ENCODE results near the gene MAMSTR.

MAMSTR gene

DNA sequence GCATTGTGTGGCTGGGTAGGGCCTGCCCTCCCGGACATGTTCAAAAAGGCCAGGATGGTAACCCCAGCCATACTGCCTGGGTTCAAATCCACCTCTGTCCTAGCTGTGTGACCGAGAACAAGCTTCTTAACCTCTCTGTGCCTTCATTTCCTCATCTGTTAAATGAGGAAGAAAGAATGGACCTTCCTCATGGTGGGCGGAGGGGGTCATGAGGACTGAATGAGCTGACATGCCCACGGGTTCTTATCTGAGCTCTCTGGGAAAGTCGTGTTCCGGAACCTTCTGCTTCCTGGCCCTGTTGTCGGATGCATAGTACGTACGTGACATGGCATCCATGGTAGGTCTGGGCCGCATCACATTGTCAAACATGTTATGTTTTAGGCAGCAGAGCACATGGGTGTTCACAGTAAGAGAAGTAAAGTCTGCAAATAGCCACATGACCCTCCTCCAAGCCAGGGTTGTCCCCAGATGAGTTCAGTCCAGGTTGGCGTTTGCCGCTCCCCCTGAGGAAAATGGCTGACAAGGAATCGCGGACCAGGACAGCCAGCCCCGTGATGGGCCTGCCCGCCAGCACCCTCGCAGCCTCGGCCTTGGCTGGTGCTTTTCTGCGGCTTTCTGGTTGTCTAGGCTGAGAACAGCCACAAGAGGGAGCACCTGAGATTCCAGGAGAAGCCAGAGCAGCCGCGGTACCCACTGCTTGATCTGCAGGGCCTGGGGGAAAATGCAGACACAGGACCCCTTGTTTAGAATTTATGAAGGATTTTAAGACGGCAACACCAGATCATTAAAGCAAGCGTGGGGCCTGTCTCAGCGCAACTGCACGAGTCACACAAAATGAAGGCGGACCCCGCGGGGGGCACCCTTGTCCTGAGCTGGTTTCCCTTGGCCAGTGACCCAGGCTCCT, 44.4 kb downstream of the MAMSTR start:
- Histone ChIP-seq H3K9me3 (ENCODE audit: control insufficient read depth, insufficient read depth, low read depth, low read length) (no peaks in the 10 kb centered on the region), H3K36me3 (ENCODE audit: control insufficient read depth in 2 of 2, insufficient read depth in 1 of 2, low read length in 2 of 2) (no peaks in the 10 kb centered on the region), H3K27ac (ENCODE audit: extremely low read depth, low read depth, low read length) (no peak overlapping the region), H3K4me3 (ENCODE audit: low read depth, low read length) (no peak overlapping the region), H3K4me1 (ENCODE audit: control insufficient read depth, insufficient read depth, low read length) (no peaks in the 10 kb centered on the region; the same call in 1 of the 2 replicates)
- POLR2A ChIA-PET: interaction anchor here (0.9 to 1.9 kb wide), 4 partner anchors 9 to 64 kb away, joined by 3 to 7 read pairs (median 4); partner anchors contain the start of gene CA11
- CTCF ChIA-PET: interaction anchor here (0.6 to 3.9 kb wide), 46 partner anchors 9 to 295 kb away, joined by 3 to 35 read pairs (median 4); partner anchors contain the start of genes CA11 and IZUMO1
- TF ChIP-seq ZNF626 (tag by site-specific recombination; IDR thresholded peaks at IDR 0.05): no peak
- TF ChIP-seq ZNF362 (tag by site-specific recombination; IDR thresholded peaks at IDR 0.05): no peak
- TF ChIP-seq ZNF324 (tag by site-specific recombination; IDR thresholded peaks at IDR 0.05): no peak
- TF ChIP-seq ZNF837 (tag by site-specific recombination; IDR thresholded peaks at IDR 0.05): no peak
- peak; percentile 88 for TF ChIP-seq ZNF600 (tag by site-specific recombination; IDR thresholded peaks at IDR 0.05)
- TF ChIP-seq ZSCAN16 (tag by site-specific recombination; IDR thresholded peaks at IDR 0.05): no peak
- TF ChIP-seq ZSCAN23 (tag by site-specific recombination; IDR thresholded peaks at IDR 0.05): no peak
- no peak for TF ChIP-seq ZNF585B (tag by site-specific recombination; IDR thresholded peaks at IDR 0.05)
- peak; percentile 31; the same call in 1 of the 2 replicates for TF ChIP-seq ZNF768 (tag by site-specific recombination; IDR thresholded peaks at IDR 0.05)
- TF ChIP-seq ZNF214 (tag by site-specific recombination; IDR thresholded peaks at IDR 0.05; ENCODE audit: borderline replicate concordance): no peak
- 0 out of 2 replicates have a peak, but pooled peaks have one; percentile 26 for TF ChIP-seq ZNF335 (tag by site-specific recombination; conservative IDR thresholded peaks at IDR 0.05)
- TF ChIP-seq ZBTB17 (tag by site-specific recombination; IDR thresholded peaks at IDR 0.05): peak; percentile 58
- TF ChIP-seq ZNF624 (tag by site-specific recombination; IDR thresholded peaks at IDR 0.05): no peak
- no peak for TF ChIP-seq ZNF792 (tag by site-specific recombination; IDR thresholded peaks at IDR 0.05)
- TF ChIP-seq ZNF2 (tag by site-specific recombination; IDR thresholded peaks at IDR 0.05): no peak
- peak; percentile 57; the same call in 1 of the 2 replicates for TF ChIP-seq YY1 (tag by site-specific recombination; IDR thresholded peaks at IDR 0.05)
- no peak for TF ChIP-seq ZNF280D (tag by site-specific recombination; IDR thresholded peaks at IDR 0.05)
- peak; percentile 60 for TF ChIP-seq ZNF654 (tag by site-specific recombination; IDR thresholded peaks at IDR 0.05; ENCODE audit: low read depth)
- TF ChIP-seq ZNF76 (tag by site-specific recombination; IDR thresholded peaks at IDR 0.05; ENCODE audit: borderline replicate concordance, low read depth): no peak
- no peak for TF ChIP-seq ZNF510 (tag by site-specific recombination; IDR thresholded peaks at IDR 0.05; ENCODE audit: insufficient replicate concordance)
- TF ChIP-seq ZNF202 (tag by site-specific recombination; IDR thresholded peaks at IDR 0.05; ENCODE audit: borderline replicate concordance): no peak
- TF ChIP-seq ZNF354C (tag by site-specific recombination; IDR thresholded peaks at IDR 0.05; ENCODE audit: borderline replicate concordance, low read depth): no peak
- 0 out of 2 replicates have a peak, but pooled peaks have one; percentile 10 for TF ChIP-seq ZNF549 (tag by site-specific recombination; IDR thresholded peaks at IDR 0.05)
- TF ChIP-seq ZNF292 (tag by site-specific recombination; IDR thresholded peaks at IDR 0.05; ENCODE audit: borderline replicate concordance, low read depth): no peak
- no peak for TF ChIP-seq PRDM1 (tag by site-specific recombination; IDR thresholded peaks at IDR 0.05)
- TF ChIP-seq FEZF1 (tag by site-specific recombination; IDR thresholded peaks at IDR 0.05): 0 out of 2 replicates have a peak, but pooled peaks have one; percentile 9
- TF ChIP-seq ZNF175 (tag by site-specific recombination; IDR thresholded peaks at IDR 0.05): no peak
- TF ChIP-seq, protein P1, sequence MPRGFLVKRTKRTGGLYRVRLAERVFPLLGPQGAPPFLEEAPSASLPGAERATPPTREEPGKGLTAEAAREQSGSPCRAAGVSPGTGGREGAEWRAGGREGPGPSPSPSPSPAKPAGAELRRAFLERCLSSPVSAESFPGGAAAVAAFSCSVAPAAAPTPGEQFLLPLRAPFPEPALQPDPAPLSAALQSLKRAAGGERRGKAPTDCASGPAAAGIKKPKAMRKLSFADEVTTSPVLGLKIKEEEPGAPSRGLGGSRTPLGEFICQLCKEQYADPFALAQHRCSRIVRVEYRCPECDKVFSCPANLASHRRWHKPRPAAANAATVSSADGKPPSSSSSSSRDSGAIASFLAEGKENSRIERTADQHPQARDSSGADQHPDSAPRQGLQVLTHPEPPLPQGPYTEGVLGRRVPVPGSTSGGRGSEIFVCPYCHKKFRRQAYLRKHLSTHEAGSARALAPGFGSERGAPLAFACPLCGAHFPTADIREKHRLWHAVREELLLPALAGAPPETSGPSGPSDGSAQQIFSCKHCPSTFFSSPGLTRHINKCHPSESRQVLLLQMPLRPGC (tag by site-specific recombination; IDR thresholded peaks at IDR 0.05): no peak
- TF ChIP-seq SP7 (tag by site-specific recombination; IDR thresholded peaks at IDR 0.05): peak; percentile 44; the same call in 1 of the 2 replicates
- no peak for TF ChIP-seq EGR2 (tag by site-specific recombination; IDR thresholded peaks at IDR 0.05; ENCODE audit: low read depth)
